Measurements from ENCODE around the gene IPO11. TPM values are rescaled to one million over a fixed set of nuclear protein-coding genes. Genes with fewer than 3 reads are reported as not detected.
"Not testable (repeated sequence)": the region's sequence is repeated elsewhere in the genome, so short reads cannot be mapped to it uniquely, and the experiment has no call there.

The IPO11 gene
- total and polyA plus RNA-seq, 2 of the 13 experiments (the other 11 are each of a cell fraction or from before 2014, with no cell fraction given): 13.9 to 24.4 TPM

DNA sequence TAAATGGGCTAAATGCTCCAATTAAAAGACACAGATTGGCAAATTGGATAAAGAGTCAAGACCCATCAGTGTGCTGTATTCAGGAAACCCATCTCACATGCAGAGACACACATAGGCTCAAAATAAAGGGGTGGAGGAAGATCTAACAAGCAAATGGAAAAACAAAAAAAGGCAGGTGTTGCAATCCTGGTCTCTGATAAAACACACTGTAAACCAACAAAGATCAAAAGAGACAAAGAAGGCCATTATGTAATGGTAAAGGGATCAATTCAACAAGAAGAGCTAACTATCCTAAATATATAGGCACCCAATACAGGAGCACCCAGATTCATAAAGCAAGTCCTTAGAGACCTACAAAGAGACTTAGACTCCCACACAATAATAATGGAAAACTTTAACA, 245.2 kb downstream of the IPO11 start (continued):
- TF ChIP-seq, protein P1, sequence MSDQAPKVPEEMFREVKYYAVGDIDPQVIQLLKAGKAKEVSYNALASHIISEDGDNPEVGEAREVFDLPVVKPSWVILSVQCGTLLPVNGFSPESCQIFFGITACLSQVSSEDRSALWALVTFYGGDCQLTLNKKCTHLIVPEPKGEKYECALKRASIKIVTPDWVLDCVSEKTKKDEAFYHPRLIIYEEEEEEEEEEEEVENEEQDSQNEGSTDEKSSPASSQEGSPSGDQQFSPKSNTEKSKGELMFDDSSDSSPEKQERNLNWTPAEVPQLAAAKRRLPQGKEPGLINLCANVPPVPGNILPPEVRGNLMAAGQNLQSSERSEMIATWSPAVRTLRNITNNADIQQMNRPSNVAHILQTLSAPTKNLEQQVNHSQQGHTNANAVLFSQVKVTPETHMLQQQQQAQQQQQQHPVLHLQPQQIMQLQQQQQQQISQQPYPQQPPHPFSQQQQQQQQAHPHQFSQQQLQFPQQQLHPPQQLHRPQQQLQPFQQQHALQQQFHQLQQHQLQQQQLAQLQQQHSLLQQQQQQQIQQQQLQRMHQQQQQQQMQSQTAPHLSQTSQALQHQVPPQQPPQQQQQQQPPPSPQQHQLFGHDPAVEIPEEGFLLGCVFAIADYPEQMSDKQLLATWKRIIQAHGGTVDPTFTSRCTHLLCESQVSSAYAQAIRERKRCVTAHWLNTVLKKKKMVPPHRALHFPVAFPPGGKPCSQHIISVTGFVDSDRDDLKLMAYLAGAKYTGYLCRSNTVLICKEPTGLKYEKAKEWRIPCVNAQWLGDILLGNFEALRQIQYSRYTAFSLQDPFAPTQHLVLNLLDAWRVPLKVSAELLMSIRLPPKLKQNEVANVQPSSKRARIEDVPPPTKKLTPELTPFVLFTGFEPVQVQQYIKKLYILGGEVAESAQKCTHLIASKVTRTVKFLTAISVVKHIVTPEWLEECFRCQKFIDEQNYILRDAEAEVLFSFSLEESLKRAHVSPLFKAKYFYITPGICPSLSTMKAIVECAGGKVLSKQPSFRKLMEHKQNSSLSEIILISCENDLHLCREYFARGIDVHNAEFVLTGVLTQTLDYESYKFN (CRISPR knock-in tag; conservative IDR thresholded peaks at IDR 0.05): peak; percentile 63
- not testable (repeated sequence) for TF ChIP-seq SOX13, FOXP1 (IDR thresholded peaks at IDR 0.05)
- TF ChIP-seq SOX13 (CRISPR knock-in tag; conservative IDR thresholded peaks at IDR 0.05 in 1 of 2, IDR thresholded peaks at IDR 0.05 in 1 of 2) (peak in 1 of 2 experiments; percentile 90; a peak in 2 of 4 replicates), FOXP1 (CRISPR knock-in tag; IDR thresholded peaks at IDR 0.05) (peak; percentile 64; the same call in 1 of the 2 replicates), ONECUT2 (CRISPR knock-in tag; IDR thresholded peaks at IDR 0.05) (0 out of 2 replicates have a peak, but pooled peaks have one; percentile 23), SOX5 (CRISPR knock-in tag; IDR thresholded peaks at IDR 0.05; ENCODE audit: borderline replicate concordance) (peak; percentile 79; the same call in 1 of the 2 replicates), BCL6 (CRISPR knock-in tag; IDR thresholded peaks at IDR 0.05) (peak; percentile 51; the same call in 1 of the 2 replicates), HNF4A (CRISPR knock-in tag; IDR thresholded peaks at IDR 0.05) (0 out of 2 replicates have a peak, but pooled peaks have one; percentile 8), RXRB (CRISPR knock-in tag; IDR thresholded peaks at IDR 0.05; ENCODE audit: borderline replicate concordance) (0 out of 2 replicates have a peak, but pooled peaks have one; percentile 14), ISL2 (CRISPR knock-in tag; IDR thresholded peaks at IDR 0.05) (peak; percentile 47; the same call in 1 of the 2 replicates), FOXA3 (CRISPR knock-in tag; IDR thresholded peaks at IDR 0.05) (peak; percentile 72), SAP130 (CRISPR knock-in tag; IDR thresholded peaks at IDR 0.05; ENCODE audit: low read depth) (peak; percentile 43; the same call in 1 of the 2 replicates), TCF7 (IDR thresholded peaks at IDR 0.05; ENCODE audit: low read depth) (peak; percentile 57), ELF3 (CRISPR knock-in tag; IDR thresholded peaks at IDR 0.05) (0 out of 2 replicates have a peak, but pooled peaks have one; percentile 18), GATAD2A (CRISPR knock-in tag; IDR thresholded peaks at IDR 0.05) (peak; percentile 75), RARA (CRISPR knock-in tag; IDR thresholded peaks at IDR 0.05) (0 out of 2 replicates have a peak, but pooled peaks have one; percentile 27)
- TF ChIP-seq, protein P2, sequence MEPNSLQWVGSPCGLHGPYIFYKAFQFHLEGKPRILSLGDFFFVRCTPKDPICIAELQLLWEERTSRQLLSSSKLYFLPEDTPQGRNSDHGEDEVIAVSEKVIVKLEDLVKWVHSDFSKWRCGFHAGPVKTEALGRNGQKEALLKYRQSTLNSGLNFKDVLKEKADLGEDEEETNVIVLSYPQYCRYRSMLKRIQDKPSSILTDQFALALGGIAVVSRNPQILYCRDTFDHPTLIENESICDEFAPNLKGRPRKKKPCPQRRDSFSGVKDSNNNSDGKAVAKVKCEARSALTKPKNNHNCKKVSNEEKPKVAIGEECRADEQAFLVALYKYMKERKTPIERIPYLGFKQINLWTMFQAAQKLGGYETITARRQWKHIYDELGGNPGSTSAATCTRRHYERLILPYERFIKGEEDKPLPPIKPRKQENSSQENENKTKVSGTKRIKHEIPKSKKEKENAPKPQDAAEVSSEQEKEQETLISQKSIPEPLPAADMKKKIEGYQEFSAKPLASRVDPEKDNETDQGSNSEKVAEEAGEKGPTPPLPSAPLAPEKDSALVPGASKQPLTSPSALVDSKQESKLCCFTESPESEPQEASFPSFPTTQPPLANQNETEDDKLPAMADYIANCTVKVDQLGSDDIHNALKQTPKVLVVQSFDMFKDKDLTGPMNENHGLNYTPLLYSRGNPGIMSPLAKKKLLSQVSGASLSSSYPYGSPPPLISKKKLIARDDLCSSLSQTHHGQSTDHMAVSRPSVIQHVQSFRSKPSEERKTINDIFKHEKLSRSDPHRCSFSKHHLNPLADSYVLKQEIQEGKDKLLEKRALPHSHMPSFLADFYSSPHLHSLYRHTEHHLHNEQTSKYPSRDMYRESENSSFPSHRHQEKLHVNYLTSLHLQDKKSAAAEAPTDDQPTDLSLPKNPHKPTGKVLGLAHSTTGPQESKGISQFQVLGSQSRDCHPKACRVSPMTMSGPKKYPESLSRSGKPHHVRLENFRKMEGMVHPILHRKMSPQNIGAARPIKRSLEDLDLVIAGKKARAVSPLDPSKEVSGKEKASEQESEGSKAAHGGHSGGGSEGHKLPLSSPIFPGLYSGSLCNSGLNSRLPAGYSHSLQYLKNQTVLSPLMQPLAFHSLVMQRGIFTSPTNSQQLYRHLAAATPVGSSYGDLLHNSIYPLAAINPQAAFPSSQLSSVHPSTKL (CRISPR knock-in tag; IDR thresholded peaks at IDR 0.05): peak; percentile 78

Data from HepG2 (cell line).